Measurements from ENCODE around the gene EXOC5.

EXOC5 gene

GRCh38 chr14:57291692-57292647 is 23.3 kb upstream of the EXOC5 start:
- peaks cover 4 to 13% of the 10 kb centered on the region in 2 donors for H3K4me1 ChIP-seq (ENCODE audit: control insufficient read depth in 1 of 2, insufficient read depth in 2 of 2, low read length in 2 of 2)
- peaks cover 0 to 16% of the 10 kb centered on the region in 2 donors for H3K36me3 ChIP-seq (ENCODE audit: control insufficient read depth in 1 of 2, insufficient read depth in 2 of 2, low read length in 2 of 2)
- H3K27ac ChIP-seq (ENCODE audit: low read depth, low read length), result no peak overlapping the region
- no peaks in the 10 kb centered on the region for H3K27me3 ChIP-seq (ENCODE audit: control insufficient read depth in 1 of 2, insufficient read depth in 2 of 2, low read length in 2 of 2)
- H3K9ac ChIP-seq (ENCODE audit: low read depth in 1 of 2, low read length in 2 of 2), result no peak overlapping the region
- H3K9me3 ChIP-seq (ENCODE audit: control insufficient read depth in 1 of 2, low read length in 2 of 2), result no peaks in the 10 kb centered on the region
- no peak overlapping the region for H3K4me3 ChIP-seq (ENCODE audit: low read depth in 1 of 2, low read length in 2 of 2)

- peaks cover 5 to 27% of the 10 kb centered on the region in 2 donors for H3K36me3 ChIP-seq (ENCODE audit: control insufficient read depth in 1 of 2, insufficient read depth in 2 of 2, low read length in 2 of 2)
- no peaks in the 10 kb centered on the region for H3K9me3 ChIP-seq (ENCODE audit: control insufficient read depth in 1 of 2, low read length in 2 of 2)
Observed at GRCh38 chr14:57290751-57291150, 22.0 kb upstream of the EXOC5 start.

GRCh38 chr14:57287745-57288144 is 19.0 kb upstream of the EXOC5 start:
- H3K9me3 ChIP-seq (ENCODE audit: control insufficient read depth in 1 of 2, low read length in 2 of 2), result no peaks in the 10 kb centered on the region
- no peak overlapping the region for H3K9ac ChIP-seq (ENCODE audit: low read depth in 1 of 2, low read length in 2 of 2)
- H3K27me3 ChIP-seq (ENCODE audit: control insufficient read depth in 1 of 2, insufficient read depth in 2 of 2, low read length in 2 of 2), result no peaks in the 10 kb centered on the region
- no peak overlapping the region for H3K27ac ChIP-seq (ENCODE audit: low read depth, low read length)
- no peak overlapping the region for H3K4me3 ChIP-seq (ENCODE audit: low read depth in 1 of 2, low read length in 2 of 2)
- peaks cover 12 to 46% of the 10 kb centered on the region in 2 donors for H3K36me3 ChIP-seq (ENCODE audit: control insufficient read depth in 1 of 2, insufficient read depth in 2 of 2, low read length in 2 of 2)
- H3K4me1 ChIP-seq (ENCODE audit: control insufficient read depth in 1 of 2, insufficient read depth in 2 of 2, low read length in 2 of 2), result peaks cover 4 to 13% of the 10 kb centered on the region in 2 donors

More at GRCh38 chr14:57290751-57291150, 22.0 kb upstream of the EXOC5 start:
- no peak overlapping the region for H3K9ac ChIP-seq (ENCODE audit: low read depth in 1 of 2, low read length in 2 of 2)
- H3K27me3 ChIP-seq (ENCODE audit: control insufficient read depth in 1 of 2, insufficient read depth in 2 of 2, low read length in 2 of 2), result no peaks in the 10 kb centered on the region
- H3K27ac ChIP-seq (ENCODE audit: low read depth, low read length), result no peak overlapping the region
- H3K4me1 ChIP-seq (ENCODE audit: control insufficient read depth in 1 of 2, insufficient read depth in 2 of 2, low read length in 2 of 2), result peaks cover 4 to 13% of the 10 kb centered on the region in 2 donors
- no peak overlapping the region for H3K4me3 ChIP-seq (ENCODE audit: low read depth in 1 of 2, low read length in 2 of 2)

GRCh38 chr14:57277062-57277461 is 8.4 kb upstream of the EXOC5 start:
- no peaks in the 10 kb centered on the region for H3K27me3 ChIP-seq (ENCODE audit: control insufficient read depth in 1 of 2, insufficient read depth in 2 of 2, low read length in 2 of 2)
- peaks cover 0 to 5% of the 10 kb centered on the region in 2 donors for H3K4me1 ChIP-seq (ENCODE audit: control insufficient read depth in 1 of 2, insufficient read depth in 2 of 2, low read length in 2 of 2)
- no peaks in the 10 kb centered on the region for H3K9me3 ChIP-seq (ENCODE audit: control insufficient read depth in 1 of 2, low read length in 2 of 2)
- peaks cover 21 to 38% of the 10 kb centered on the region in 2 donors for H3K36me3 ChIP-seq (ENCODE audit: control insufficient read depth in 1 of 2, insufficient read depth in 2 of 2, low read length in 2 of 2)
- no peak overlapping the region for H3K27ac ChIP-seq (ENCODE audit: low read depth, low read length)
- no peak overlapping the region for H3K4me3 ChIP-seq (ENCODE audit: low read depth in 1 of 2, low read length in 2 of 2)
- H3K9ac ChIP-seq (ENCODE audit: low read depth in 1 of 2, low read length in 2 of 2), result no peak overlapping the region

GRCh38 chr14:57275023-57275664 is 6.4 kb upstream of the EXOC5 start:
- no peak overlapping the region for H3K27ac ChIP-seq (ENCODE audit: low read depth, low read length)
- H3K9ac ChIP-seq (ENCODE audit: low read depth in 1 of 2, low read length in 2 of 2), result no peak overlapping the region
- H3K36me3 ChIP-seq (ENCODE audit: control insufficient read depth in 1 of 2, insufficient read depth in 2 of 2, low read length in 2 of 2), result peaks cover 15 to 23% of the 10 kb centered on the region in 2 donors
- H3K9me3 ChIP-seq (ENCODE audit: control insufficient read depth in 1 of 2, low read length in 2 of 2), result no peaks in the 10 kb centered on the region
- no peaks in the 10 kb centered on the region for H3K27me3 ChIP-seq (ENCODE audit: control insufficient read depth in 1 of 2, insufficient read depth in 2 of 2, low read length in 2 of 2)
- no peak overlapping the region for H3K4me3 ChIP-seq (ENCODE audit: low read depth in 1 of 2, low read length in 2 of 2)
- H3K4me1 ChIP-seq (ENCODE audit: control insufficient read depth in 1 of 2, insufficient read depth in 2 of 2, low read length in 2 of 2), result peaks cover 11 to 17% of the 10 kb centered on the region in 2 donors

- Histone ChIP-seq H3K4me3 (ENCODE audit: low read depth in 1 of 2, low read length in 2 of 2) (no peak overlapping the region), H3K9ac (ENCODE audit: low read depth in 1 of 2, low read length in 2 of 2) (no peak overlapping the region), H3K4me1 (ENCODE audit: control insufficient read depth in 1 of 2, insufficient read depth in 2 of 2, low read length in 2 of 2) (peaks cover 14 to 19% of the 10 kb centered on the region in 2 donors), H3K27ac (ENCODE audit: low read depth, low read length) (no peak overlapping the region), H3K9me3 (ENCODE audit: control insufficient read depth in 1 of 2, low read length in 2 of 2) (no peaks in the 10 kb centered on the region), H3K27me3 (ENCODE audit: control insufficient read depth in 1 of 2, insufficient read depth in 2 of 2, low read length in 2 of 2) (no peaks in the 10 kb centered on the region), H3K36me3 (ENCODE audit: control insufficient read depth in 1 of 2, insufficient read depth in 2 of 2, low read length in 2 of 2) (peaks cover 15 to 21% of the 10 kb centered on the region in 2 donors)
Observed at GRCh38 chr14:57274551-57274950, 5.8 kb upstream of the EXOC5 start.

- Histone ChIP-seq H3K9me3 (ENCODE audit: control insufficient read depth in 1 of 2, low read length in 2 of 2) (no peaks in the 10 kb centered on the region), H3K27me3 (ENCODE audit: control insufficient read depth in 1 of 2, insufficient read depth in 2 of 2, low read length in 2 of 2) (no peaks in the 10 kb centered on the region), H3K4me3 (ENCODE audit: low read depth in 1 of 2, low read length in 2 of 2) (no peak overlapping the region), H3K9ac (ENCODE audit: low read depth in 1 of 2, low read length in 2 of 2) (no peak overlapping the region), H3K27ac (ENCODE audit: low read depth, low read length) (no peak overlapping the region), H3K4me1 (ENCODE audit: control insufficient read depth in 1 of 2, insufficient read depth in 2 of 2, low read length in 2 of 2) (peaks cover 14 to 19% of the 10 kb centered on the region in 2 donors), H3K36me3 (ENCODE audit: control insufficient read depth in 1 of 2, insufficient read depth in 2 of 2, low read length in 2 of 2) (peaks cover 8 to 16% of the 10 kb centered on the region in 2 donors)
Observed at GRCh38 chr14:57273236-57273635, 4.5 kb upstream of the EXOC5 start.

GRCh38 chr14:57266065-57266464 is 2.6 kb downstream of the EXOC5 start:
- H3K36me3 ChIP-seq (ENCODE audit: control insufficient read depth in 1 of 2, insufficient read depth in 2 of 2, low read length in 2 of 2), result no peaks in the 10 kb centered on the region
- peaks cover 12 to 35% of the 10 kb centered on the region in 2 donors for H3K4me1 ChIP-seq (ENCODE audit: control insufficient read depth in 1 of 2, insufficient read depth in 2 of 2, low read length in 2 of 2)
- no peaks in the 10 kb centered on the region for H3K27me3 ChIP-seq (ENCODE audit: control insufficient read depth in 1 of 2, insufficient read depth in 2 of 2, low read length in 2 of 2)
- H3K9ac ChIP-seq (ENCODE audit: low read depth in 1 of 2, low read length in 2 of 2), result no peak overlapping the region
- no peak overlapping the region for H3K4me3 ChIP-seq (ENCODE audit: low read depth in 1 of 2, low read length in 2 of 2)
- H3K27ac ChIP-seq (ENCODE audit: low read depth, low read length), result no peak overlapping the region
- no peaks in the 10 kb centered on the region for H3K9me3 ChIP-seq (ENCODE audit: control insufficient read depth in 1 of 2, low read length in 2 of 2)

- Histone ChIP-seq H3K9ac (ENCODE audit: low read depth in 1 of 2, low read length in 2 of 2) (no peak overlapping the region), H3K9me3 (ENCODE audit: control insufficient read depth in 1 of 2, low read length in 2 of 2) (no peaks in the 10 kb centered on the region), H3K4me3 (ENCODE audit: low read depth in 1 of 2, low read length in 2 of 2) (no peak overlapping the region), H3K36me3 (ENCODE audit: control insufficient read depth in 1 of 2, insufficient read depth in 2 of 2, low read length in 2 of 2) (no peaks in the 10 kb centered on the region), H3K4me1 (ENCODE audit: control insufficient read depth in 1 of 2, insufficient read depth in 2 of 2, low read length in 2 of 2) (peaks cover 0 to 19% of the 10 kb centered on the region in 2 donors), H3K27ac (ENCODE audit: low read depth, low read length) (no peak overlapping the region), H3K27me3 (ENCODE audit: control insufficient read depth in 1 of 2, insufficient read depth in 2 of 2, low read length in 2 of 2) (no peaks in the 10 kb centered on the region)
Observed at GRCh38 chr14:57262117-57262516, 6.6 kb downstream of the EXOC5 start.

- Histone ChIP-seq H3K4me3 (ENCODE audit: low read depth in 1 of 2, low read length in 2 of 2) (no peak overlapping the region), H3K9ac (ENCODE audit: low read depth in 1 of 2, low read length in 2 of 2) (no peak overlapping the region), H3K27me3 (ENCODE audit: control insufficient read depth in 1 of 2, insufficient read depth in 2 of 2, low read length in 2 of 2) (no peaks in the 10 kb centered on the region), H3K36me3 (ENCODE audit: control insufficient read depth in 1 of 2, insufficient read depth in 2 of 2, low read length in 2 of 2) (peaks cover 0 to 2% of the 10 kb centered on the region in 2 donors), H3K9me3 (ENCODE audit: control insufficient read depth in 1 of 2, low read length in 2 of 2) (no peaks in the 10 kb centered on the region), H3K27ac (ENCODE audit: low read depth, low read length) (no peak overlapping the region), H3K4me1 (ENCODE audit: control insufficient read depth in 1 of 2, insufficient read depth in 2 of 2, low read length in 2 of 2) (peaks cover 0 to 14% of the 10 kb centered on the region in 2 donors)
Observed at GRCh38 chr14:57261604-57262003, 7.1 kb downstream of the EXOC5 start.

Measured in duodenal mucosa (tissue), 2 donors.